GM21723 (cell line): ENCODE measurements around the gene STPG3.

ENCODE experiments used
- ATAC-seq: cut with Tn5 transposase; IDR thresholded peaks from one replicate; pipeline ENCODE4 v1.9.1; 2021; ENCODE audit warnings: mild to moderate bottlenecking, moderate library complexity; ENCODE audit not compliant: unreplicated experiment

The STPG3 gene

GRCh38 chr9:137251194-137251461 is at the start of gene STPG3:
Gene STPG3, plus strand, starts transcription at chr9:137251286. Its CDS starts 1 bp downstream, at chr9:137251287.
- no peak for ATAC-seq

GRCh38 chr9:137202966-137203365 is 48.1 kb upstream of the STPG3 start:
- ATAC-seq: no peak

- ATAC-seq: no peak
These were observed 46.4 kb upstream of the STPG3 start for GRCh38 chr9:137204731-137205125.

GRCh38 chr9:137205126-137206069 is 45.7 kb upstream of the STPG3 start, which contains the start of the genes NDOR1 and TMEM203:
Gene NDOR1, plus strand, starts transcription at chr9:137205700. Its CDS starts 78 bp downstream, at chr9:137205778.
Gene TMEM203, minus strand, starts transcription at chr9:137205648. Its CDS starts 234 bp downstream, at chr9:137205414.
- ATAC-seq: peak; percentile 49

- no peak for ATAC-seq
These were observed 44.5 kb upstream of the STPG3 start for GRCh38 chr9:137206602-137207001.

GRCh38 chr9:137211532-137211931 is 39.6 kb upstream of the STPG3 start:
- ATAC-seq: no peak

GRCh38 chr9:137212520-137212919 is 38.6 kb upstream of the STPG3 start:
- no peak for ATAC-seq

- ATAC-seq: no peak
These were observed 37.7 kb upstream of the STPG3 start for GRCh38 chr9:137213160-137214060.

GRCh38 chr9:137214620-137215019 is 36.5 kb upstream of the STPG3 start:
- no peak for ATAC-seq

- ATAC-seq: no peak
These were observed 35.7 kb upstream of the STPG3 start for GRCh38 chr9:137215196-137215986.

GRCh38 chr9:137216188-137216965 is 34.7 kb upstream of the STPG3 start:
- ATAC-seq: no peak

- ATAC-seq: no peak
These were observed 33.5 kb upstream of the STPG3 start for GRCh38 chr9:137217276-137218211.

GRCh38 chr9:137218212-137218753 is 32.8 kb upstream of the STPG3 start:
- no peak for ATAC-seq

GRCh38 chr9:137218754-137219271 is 32.3 kb upstream of the STPG3 start:
- no peak for ATAC-seq

- no peak for ATAC-seq
These were observed 31.2 kb upstream of the STPG3 start for GRCh38 chr9:137219757-137220316.

GRCh38 chr9:137220317-137221094 is 30.6 kb upstream of the STPG3 start:
- ATAC-seq: no peak

GRCh38 chr9:137221095-137221505 is 30.0 kb upstream of the STPG3 start:
- ATAC-seq: no peak
